ENCODE data around the gene AFP. TPM values are rescaled to one million over a fixed set of nuclear protein-coding genes. Genes with fewer than 3 reads are reported as not detected.

AFP gene
- total and polyA plus RNA-seq, 10 of the 15 experiments (the other 5 are each of a cell fraction or from before 2014, with no cell fraction given): 0.72 TPM; not detected in 9

GRCh38 chr4:73445383-73446335 lies 9.6 kb downstream of the AFP start:
- ATAC-seq (no peak), FAIRE-seq (no peak), DNase-seq (ENCODE audit: low read depth, low spot score) (no peak)
- ChIA-PET SMC1A (ENCODE audit: uncharacterized antibody, unreplicated experiment) (interaction anchor here (0.6 to 3.3 kb wide), 21 partner anchors 13 to 1066 kb away, joined by 3 to 28 read pairs (median 4); no protein-coding TSS in a partner anchor), RAD21 (ENCODE audit: unreplicated experiment) (interaction anchor here (0.8 to 1.9 kb wide), 8 partner anchors 11 to 423 kb away, joined by 3 to 16 read pairs (median 4); no protein-coding TSS in a partner anchor), POLR2A (no interaction called here), CTCF (interaction anchor here (0.7 to 5.7 kb wide), 49 partner anchors 7 to 689 kb away, joined by 3 to 53 read pairs (median 4); partner anchors contain the start of gene ANKRD17)
- Histone ChIP-seq H3K27me3 (replicated peaks in 1 of 2; ENCODE audit: control insufficient read depth in 2 of 2, insufficient read depth in 2 of 2, low read length in 1 of 2) (no peaks in the 10 kb centered on the region; a peak in 1 of 4 replicates), H3K4me1 (ENCODE audit: control insufficient read depth, insufficient read depth, low read length) (no peaks in the 10 kb centered on the region), H3K79me2 (ENCODE audit: control insufficient read depth, insufficient read depth, low read length) (no peaks in the 10 kb centered on the region), H3K4me2 (ENCODE audit: control insufficient read depth, insufficient read depth) (no peak overlapping the region), H3K36me3 (ENCODE audit: control insufficient read depth in 2 of 2, insufficient read depth in 2 of 2, low read length in 1 of 2) (no peaks in the 10 kb centered on the region), H3K27ac (ENCODE audit: control insufficient read depth, insufficient read depth) (no peak overlapping the region), H2AFZ (ENCODE audit: control insufficient read depth, low read depth, low read length) (no peak overlapping the region), H3K4me3 (no peak overlapping the region), H3K9ac (ENCODE audit: control insufficient read depth, insufficient read depth, low read length) (no peak overlapping the region), H4K20me1 (ENCODE audit: control insufficient read depth, insufficient read depth) (no peaks in the 10 kb centered on the region), H3K9me3 (replicated peaks; ENCODE audit: control insufficient read depth, insufficient read depth, low read length) (no peaks in the 10 kb centered on the region)
- in situ Hi-C loops (cut with MboI): loop anchor here (10.0 kb wide), 1 partner anchor 209 kb away; no protein-coding TSS in a partner anchor
- intact Hi-C loops (cut with micrococcal nuclease; ENCODE audit: unreplicated experiment): loop anchor here (1.0 to 5.0 kb wide), 3 partner anchors 104 to 207 kb away; no protein-coding TSS in a partner anchor
- 49% methylated on average over 7 of the region's 7 CpGs for WGBS (ENCODE audit: insufficient coverage, insufficient replicate concordance, low lambda C conversion rate, missing lambda C conversion rate)
- TF ChIP-seq CTCF (IDR thresholded peaks at IDR 0.05 in 2 of 3, conservative IDR thresholded peaks at IDR 0.05 in 1 of 3; ENCODE audit: control insufficient read depth in 2 of 3, extremely low read depth in 1 of 3, insufficient read depth in 1 of 3, low read depth in 3 of 3, low read length in 3 of 3): no peak
- no peak for TF ChIP-seq JUNB (IDR thresholded peaks at IDR 0.05)
- TF ChIP-seq ZNF24 (IDR thresholded peaks at IDR 0.05): no peak
- TF ChIP-seq NRF1 (conservative IDR thresholded peaks at IDR 0.05; ENCODE audit: low read depth, low read length): no peak
- TF ChIP-seq MEF2B (IDR thresholded peaks at IDR 0.05; ENCODE audit: partially characterized antibody, poor library complexity, severe bottlenecking): no peak
- TF ChIP-seq RAD51 (IDR thresholded peaks at IDR 0.05): no peak
- no peak for TF ChIP-seq BRCA1 (IDR thresholded peaks at IDR 0.05; ENCODE audit: low read depth, low read length)
- TF ChIP-seq ZNF622 (IDR thresholded peaks at IDR 0.05): no peak
- no peak for TF ChIP-seq NR2C1 (IDR thresholded peaks at IDR 0.05)
- TF ChIP-seq SRF (IDR thresholded peaks at IDR 0.05; ENCODE audit: low read depth in 2 of 2, low read length in 2 of 2): no peak
- no peak for TF ChIP-seq CREM (IDR thresholded peaks at IDR 0.05; ENCODE audit: low read depth)
- no peak for TF ChIP-seq WRNIP1 (IDR thresholded peaks at IDR 0.05; ENCODE audit: borderline replicate concordance, low read depth, low read length)
- TF ChIP-seq GABPA (IDR thresholded peaks at IDR 0.05; ENCODE audit: low read depth): no peak
- TF ChIP-seq HDAC6 (IDR thresholded peaks at IDR 0.05; ENCODE audit: unreplicated experiment): no peak
- no peak for TF ChIP-seq TBL1XR1 (IDR thresholded peaks at IDR 0.05; ENCODE audit: low read depth, low read length)
- TF ChIP-seq TCF7 (IDR thresholded peaks at IDR 0.05; ENCODE audit: borderline replicate concordance): no peak
- no peak for TF ChIP-seq SMARCA5 (IDR thresholded peaks at IDR 0.05)
- TF ChIP-seq ZNF217 (IDR thresholded peaks at IDR 0.05): no peak
- no TSS peak for BruUV-seq (replicated peaks)
